Caki2 (cell line): ENCODE data around the gene MBL2. TPM values are rescaled to one million over a fixed set of nuclear protein-coding genes. Genes with fewer than 3 reads are reported as not detected.

Source experiments
- DNase-seq: peaks from one replicate; pipeline ENCODE4 v3.0.0-alpha.2; 2015; ENCODE audit warnings: low read depth
- in situ Hi-C: cut with HindIII; loops from 2 replicates; pipeline ENCODE4 v1.10.0; 2016; ENCODE audit warnings: low sequenced_read_pairs, low pct_unique_long_range_greater_than_20kb, mixed read lengths
- total RNA-seq: library from RNA; depleted of rRNA; stranded (reverse); fragments of >200 nt; shearing (Covaris generic); gene quantifications from 2 replicates; pipeline ENCODE4 v1.2.3, GENCODE V29; 2014; ENCODE audit warnings: low replicate concordance

The MBL2 gene
- total RNA-seq, 1 experiment from 2014 or later, result 0.17 TPM

DNA sequence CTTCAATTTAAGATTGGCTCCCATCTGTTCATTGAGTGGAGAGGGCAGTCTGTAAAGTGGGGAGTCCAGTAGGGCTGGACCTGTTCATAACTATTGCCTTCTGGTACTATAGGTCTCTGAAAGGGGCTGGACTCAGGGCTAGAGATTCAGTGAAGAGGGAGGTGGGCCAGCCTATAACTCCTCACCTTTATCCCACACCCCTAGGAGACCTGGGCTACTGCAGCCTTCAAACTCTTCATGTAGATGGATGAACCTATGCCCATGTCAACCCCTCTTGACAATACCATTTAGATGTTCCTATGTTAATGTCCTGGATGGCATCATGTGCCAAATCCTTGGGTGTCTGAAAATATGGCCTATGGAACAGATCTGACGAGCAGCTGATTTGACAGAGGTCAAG, 22.0 kb downstream of the MBL2 start:
- in situ Hi-C loops, result no loop called here
- DNase-seq, result no peak

DNA sequence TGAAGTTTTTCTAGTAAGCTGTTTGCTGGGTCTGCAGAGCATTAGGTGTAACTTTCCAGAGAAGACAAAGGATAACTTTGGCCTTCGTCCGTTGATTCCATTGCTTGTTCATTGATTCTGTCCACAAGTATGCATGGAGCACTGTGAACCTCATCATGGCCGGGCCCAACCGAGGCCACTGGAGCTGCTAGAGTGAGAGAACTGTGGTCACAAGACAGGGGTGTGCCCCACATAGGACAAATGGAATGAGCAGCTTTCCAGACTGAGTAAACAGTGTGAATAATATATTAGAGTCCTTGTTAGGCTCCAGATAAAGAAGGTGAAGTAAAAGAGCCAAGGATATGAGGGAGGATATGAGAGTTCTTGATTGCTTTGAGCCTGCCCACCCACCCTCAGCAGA, 24.9 kb downstream of the MBL2 start:
- no peak for DNase-seq
- in situ Hi-C loops, result no loop called here

DNA sequence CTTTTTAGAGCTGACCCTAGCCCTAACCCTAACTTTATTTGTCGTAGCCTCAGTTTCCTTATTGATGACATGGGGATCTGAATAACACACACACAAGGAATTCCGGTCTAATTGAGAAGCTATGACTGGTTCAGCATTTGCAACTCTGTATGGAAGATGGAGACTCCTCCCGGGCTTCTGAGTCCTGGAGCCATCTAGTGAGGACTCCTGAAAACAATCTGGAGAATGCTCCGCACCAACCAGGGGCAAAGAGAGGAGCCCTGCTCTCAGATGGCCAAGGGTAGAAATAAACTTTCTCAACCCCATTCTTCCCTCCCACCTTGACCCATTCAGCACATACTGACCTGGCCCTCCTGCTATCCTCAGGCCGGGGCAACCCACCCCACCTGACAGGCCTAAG, 26.4 kb downstream of the MBL2 start:
- in situ Hi-C loops, result no loop called here
- DNase-seq, result no peak

DNA sequence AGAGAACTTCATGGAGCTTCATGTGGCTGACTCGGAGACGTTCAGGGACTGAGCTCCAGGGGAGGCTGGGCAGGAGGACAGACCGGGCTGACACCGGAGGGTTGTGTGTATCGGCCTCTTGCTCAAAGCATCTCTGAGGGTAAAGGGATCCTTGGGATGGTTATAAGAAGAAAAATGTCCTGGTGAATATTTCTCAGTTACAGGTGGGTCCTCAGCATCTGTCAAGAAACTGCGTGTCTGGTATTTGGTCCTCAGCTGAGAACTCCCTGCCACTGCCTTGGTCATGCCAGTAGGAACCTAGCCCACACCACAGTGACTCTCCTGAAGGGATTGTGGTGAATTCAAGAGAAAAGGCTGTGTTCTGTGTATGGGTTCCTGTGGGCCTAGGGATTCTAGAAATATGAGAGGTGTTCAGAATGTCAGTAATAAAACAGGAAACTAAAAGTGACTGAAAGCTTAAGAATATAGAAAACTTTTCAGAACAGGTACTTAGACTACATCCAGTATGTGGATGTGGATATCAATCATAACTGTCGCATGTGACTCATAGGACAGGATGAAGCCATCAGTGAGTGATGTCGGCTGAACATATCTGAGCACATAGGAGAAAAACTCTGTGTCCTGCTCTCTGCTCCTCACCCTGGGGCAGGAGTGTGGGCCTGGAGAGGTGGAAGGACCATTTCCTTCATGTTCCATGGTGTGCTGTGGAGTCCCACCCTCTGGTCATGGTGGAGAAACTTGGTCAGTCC, 28.4 kb downstream of the MBL2 start:
- in situ Hi-C loops, result no loop called here
- DNase-seq, result no peak

DNA sequence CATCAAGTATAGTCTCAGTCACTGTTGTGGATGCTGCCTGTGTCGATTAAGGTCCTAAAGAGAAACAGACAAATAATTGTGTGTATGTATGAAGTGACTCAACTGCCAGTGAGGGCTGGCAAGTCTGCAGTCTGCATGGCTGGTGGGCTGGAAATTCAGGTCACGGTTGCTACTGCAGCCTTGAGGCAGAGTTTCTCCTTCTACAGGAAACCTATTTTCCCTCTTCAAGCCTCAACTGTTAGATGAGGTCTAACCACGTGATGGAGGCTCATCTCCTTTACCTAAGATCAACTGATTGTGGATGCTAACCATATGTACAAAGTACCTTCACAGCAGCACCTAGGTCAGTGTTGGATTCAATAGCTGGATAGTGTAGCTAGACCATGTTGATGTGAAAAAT, 29.9 kb downstream of the MBL2 start:
- no peak for DNase-seq
- in situ Hi-C loops, result no loop called here

DNA sequence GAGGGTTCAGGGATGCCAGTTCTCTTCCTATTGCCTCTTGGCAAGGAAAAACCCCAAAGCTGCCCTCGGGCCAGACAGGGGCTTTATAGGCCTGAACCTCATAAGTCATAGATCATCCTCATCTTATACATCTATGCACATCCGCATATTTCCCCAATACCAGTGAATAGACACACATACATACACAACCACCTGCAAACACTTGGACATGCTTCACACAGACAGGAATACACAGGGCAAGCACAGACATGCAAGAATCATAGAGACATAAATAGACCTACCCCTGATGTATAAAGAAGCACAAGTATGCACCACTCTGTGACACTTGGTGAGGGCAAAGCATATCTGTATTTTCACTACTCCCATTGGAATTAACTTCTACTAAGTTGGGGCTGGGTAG, 30.7 kb downstream of the MBL2 start:
- in situ Hi-C loops, result no loop called here

DNA sequence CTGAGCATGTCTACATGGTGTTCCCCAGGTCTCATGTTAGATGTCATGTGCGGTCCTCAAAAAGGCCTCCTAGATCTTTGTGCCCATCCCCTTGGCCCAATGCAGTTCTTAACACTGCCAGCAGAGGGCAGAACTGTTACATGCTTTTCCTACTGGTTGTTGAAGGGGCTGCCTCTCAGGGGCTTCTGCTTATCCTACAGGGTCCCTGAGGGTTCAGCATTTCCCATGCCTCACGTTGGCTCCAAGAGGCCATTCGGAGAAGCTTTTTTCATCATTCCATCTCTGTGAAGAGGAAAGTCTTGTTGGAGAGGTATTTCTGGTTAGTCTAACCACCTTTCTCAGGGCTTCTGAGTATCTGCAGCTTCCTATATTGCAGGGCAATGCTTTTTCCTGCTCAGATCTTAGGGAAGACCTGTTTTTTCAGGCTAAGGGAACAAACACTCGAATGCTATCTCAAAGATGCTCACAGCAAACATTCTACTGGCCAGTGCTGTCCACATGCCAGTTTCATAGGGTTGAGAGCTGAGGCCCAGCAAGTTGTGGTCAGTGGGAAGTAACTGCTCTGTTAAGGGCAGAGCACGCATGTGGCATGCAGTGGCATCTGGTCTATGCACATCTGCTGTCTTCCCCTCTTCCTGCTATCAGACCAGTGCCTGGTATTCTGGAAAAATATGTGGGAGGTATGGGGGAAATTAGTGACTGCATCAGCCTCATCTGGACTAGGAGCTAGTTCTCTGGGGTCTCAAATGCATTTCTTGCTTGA, 31.5 kb downstream of the MBL2 start:
- DNase-seq, result peak; percentile 44
- in situ Hi-C loops, result no loop called here

More for the DNA sequence above, 30.7 kb downstream of the MBL2 start:
- DNase-seq, result no peak

DNA sequence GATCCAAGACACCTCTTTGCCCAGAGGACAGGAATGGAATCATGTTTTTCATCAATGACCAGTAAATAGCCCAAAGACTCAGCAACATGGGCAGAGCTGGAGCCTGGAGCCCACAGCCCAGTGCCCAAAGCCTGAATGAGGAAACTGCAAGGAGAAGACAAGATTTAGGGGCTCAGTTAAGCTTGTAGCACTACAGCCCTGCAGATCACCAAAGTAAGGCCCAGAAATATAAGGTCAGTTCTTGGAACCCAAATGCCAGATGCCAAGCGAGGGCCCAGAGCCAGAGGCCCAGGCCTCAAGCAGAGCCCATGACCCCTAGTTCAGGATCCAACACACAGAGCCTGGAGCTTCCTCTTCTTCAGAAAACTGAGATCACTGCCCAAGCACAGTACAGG, 32.4 kb downstream of the MBL2 start:
- in situ Hi-C loops, result no loop called here
- no peak for DNase-seq

DNA sequence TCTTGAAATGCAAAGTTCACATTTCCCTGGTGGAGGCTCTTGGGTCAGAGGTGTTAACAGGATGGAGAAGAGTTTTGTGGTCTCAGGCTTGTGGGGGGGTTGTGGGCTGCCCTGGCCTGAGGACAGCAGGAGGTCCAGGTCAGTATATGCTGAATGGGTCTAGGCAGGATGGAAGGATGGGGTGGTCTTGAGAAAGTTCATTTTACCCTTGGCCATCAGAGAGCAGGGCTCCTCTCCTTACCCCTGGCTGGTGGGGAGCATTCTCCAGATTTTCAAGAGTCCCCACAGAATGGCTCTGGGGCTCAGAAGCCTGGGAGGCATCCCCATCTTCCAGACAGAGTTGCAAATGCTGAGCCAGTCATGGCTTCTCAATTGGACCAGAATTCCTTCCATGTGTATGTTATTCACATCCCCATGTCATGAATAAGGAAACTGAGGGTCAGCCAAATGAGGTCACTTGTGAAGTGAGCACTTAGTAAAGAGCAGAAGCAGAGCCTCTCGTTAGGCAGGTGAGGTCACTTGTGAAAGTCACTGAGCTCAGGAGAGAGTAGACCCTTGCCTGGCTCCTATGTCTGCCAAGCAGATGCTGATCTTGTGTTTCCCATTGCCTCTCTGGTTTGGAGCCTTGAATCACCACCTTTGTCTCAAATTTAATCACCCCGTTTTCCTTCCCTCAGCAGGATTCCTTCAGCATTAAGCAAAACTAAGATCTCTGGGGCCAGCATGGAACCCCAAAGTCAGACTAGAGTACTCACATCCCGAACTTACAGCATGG, 33.0 kb downstream of the MBL2 start:
- in situ Hi-C loops, result no loop called here
- DNase-seq, result no peak

DNA sequence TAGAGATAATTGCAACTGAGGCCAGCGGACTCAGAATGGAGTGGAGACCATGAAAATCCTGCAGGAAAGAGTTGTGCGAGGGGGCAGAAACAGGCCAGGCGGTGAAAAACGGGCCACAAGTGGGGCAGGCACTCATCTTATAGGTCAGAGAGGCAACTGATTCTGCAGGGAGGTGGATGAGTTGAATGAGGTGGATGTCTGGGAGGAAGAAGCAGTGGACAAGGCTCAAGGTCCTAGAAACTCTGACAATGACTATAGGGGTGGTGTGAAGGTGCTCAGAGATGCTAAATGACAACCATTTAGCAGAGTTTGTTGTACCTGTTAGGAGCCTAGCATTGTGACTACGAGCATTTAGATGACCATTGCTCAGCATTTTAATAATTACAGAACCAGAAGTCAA, 33.6 kb downstream of the MBL2 start:
- no peak for DNase-seq
- in situ Hi-C loops, result no loop called here

DNA sequence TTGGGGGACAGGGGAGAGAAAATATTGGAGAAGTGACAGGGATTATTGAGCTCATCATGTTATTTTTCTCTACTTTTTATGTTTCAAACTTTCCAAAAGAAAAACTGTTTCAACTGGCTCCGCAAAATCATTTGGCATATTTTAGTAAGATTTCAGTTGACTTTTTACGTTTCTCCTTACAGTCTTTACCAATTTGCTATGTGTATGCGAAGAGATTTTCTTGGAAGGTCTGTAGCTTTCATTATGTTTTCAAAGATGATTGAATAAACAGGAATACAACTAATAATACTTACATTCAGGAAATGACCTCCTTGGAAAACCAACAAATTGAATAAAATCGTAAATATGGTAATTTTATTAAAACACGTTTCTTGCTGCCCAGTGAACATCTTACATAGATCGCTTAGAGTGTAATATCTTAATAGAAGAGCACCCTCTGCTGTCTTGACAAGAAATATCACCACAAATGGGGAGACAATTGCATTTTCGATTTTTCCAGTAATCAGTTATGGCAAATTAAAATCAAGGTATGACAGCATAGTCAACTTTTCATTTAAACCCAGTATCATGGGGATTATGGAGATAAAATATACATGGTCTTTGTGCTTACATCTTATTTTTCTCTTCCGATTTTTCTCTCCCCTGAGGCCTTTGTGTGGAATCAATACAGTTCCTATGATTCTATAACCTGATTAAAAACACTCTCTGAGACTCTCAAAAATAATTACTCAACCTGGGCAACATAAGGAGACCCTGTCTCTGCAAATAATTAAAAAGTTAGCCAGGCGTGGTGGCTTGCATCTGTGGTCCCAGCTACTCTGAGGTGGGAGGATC, 43.1 kb downstream of the MBL2 start:
- in situ Hi-C loops, result no loop called here
- DNase-seq, result peak; percentile 27

DNA sequence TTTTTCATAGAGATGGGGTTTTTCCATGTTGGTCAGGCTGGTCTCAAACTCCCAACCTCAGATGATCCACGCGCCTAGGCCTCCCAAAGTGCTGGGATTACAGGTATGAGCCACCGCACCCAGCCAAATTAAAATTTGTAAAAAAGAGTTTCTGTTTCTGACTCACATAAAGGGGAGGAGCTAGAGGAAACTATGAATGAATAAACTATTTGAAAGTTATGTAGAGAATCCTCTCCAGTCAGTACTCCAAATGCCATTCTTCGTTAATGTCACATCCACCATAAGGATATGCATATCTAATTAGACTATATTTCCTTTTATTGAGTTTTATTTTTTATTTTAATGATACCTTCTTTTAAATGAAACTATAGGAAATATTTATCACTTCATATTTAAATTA, 52.6 kb downstream of the MBL2 start:
- no peak for DNase-seq
- in situ Hi-C loops, result no loop called here
